Activated T-cell treated with anti-CD3 and anti-CD28 coated beads, Interleukin-2, amount 50 U/mL, for 1 hour (primary cell): ENCODE measurements around the gene SLC1A7.
"Not testable (repeated sequence)": the region's sequence is repeated elsewhere in the genome, so short reads cannot be mapped to it uniquely, and the experiment has no call there.

Experiments
- DNase-seq: peaks from one replicate; pipeline ENCODE4 v3.0.0-alpha.2; 2020

SLC1A7 gene

GRCh38 chr1:53142226-53142853 is at the start of gene SLC1A7:
SLC1A7 (minus strand) TSS chr1:53142638; CDS start chr1:53142449, 189 bp downstream.
- DNase-seq, result no peak

- DNase-seq, result no peak
Observed at GRCh38 chr1:53190210-53190611, 47.8 kb upstream of the SLC1A7 start.

GRCh38 chr1:53189061-53189460 is 46.6 kb upstream of the SLC1A7 start:
- DNase-seq, result no peak

GRCh38 chr1:53188099-53188498 is 45.7 kb upstream of the SLC1A7 start:
- DNase-seq, result no peak

- DNase-seq, result no peak
Observed at GRCh38 chr1:53187401-53187800, 45.0 kb upstream of the SLC1A7 start.

GRCh38 chr1:53186533-53186932 is 44.1 kb upstream of the SLC1A7 start:
- DNase-seq, result no peak

GRCh38 chr1:53185955-53186297 is 43.5 kb upstream of the SLC1A7 start:
- DNase-seq, result not testable (repeated sequence)

- no peak for DNase-seq
Observed at GRCh38 chr1:53183095-53183990, 40.9 kb upstream of the SLC1A7 start.

- no peak for DNase-seq
Observed at GRCh38 chr1:53182716-53183094, 40.3 kb upstream of the SLC1A7 start.

GRCh38 chr1:53182111-53182593 is 39.7 kb upstream of the SLC1A7 start:
- peak; percentile 80 for DNase-seq

GRCh38 chr1:53180951-53181350 is 38.5 kb upstream of the SLC1A7 start:
- no peak for DNase-seq

GRCh38 chr1:53180226-53180625 is 37.8 kb upstream of the SLC1A7 start:
- DNase-seq, result no peak

GRCh38 chr1:53176452-53177208 is 34.2 kb upstream of the SLC1A7 start:
- no peak for DNase-seq

GRCh38 chr1:53174971-53175913 is 32.8 kb upstream of the SLC1A7 start:
- DNase-seq, result no peak

- DNase-seq, result no peak
Observed at GRCh38 chr1:53172426-53173128, 30.1 kb upstream of the SLC1A7 start.

- DNase-seq, result no peak
Observed at GRCh38 chr1:53166912-53167311, 24.5 kb upstream of the SLC1A7 start.

GRCh38 chr1:53166366-53166765 is 23.9 kb upstream of the SLC1A7 start:
- no peak for DNase-seq

- no peak for DNase-seq
Observed at GRCh38 chr1:53165408-53165961, 23.0 kb upstream of the SLC1A7 start.

GRCh38 chr1:53163291-53163768 is 20.9 kb upstream of the SLC1A7 start:
- DNase-seq, result no peak

GRCh38 chr1:53162621-53163020 is 20.2 kb upstream of the SLC1A7 start:
- no peak for DNase-seq

GRCh38 chr1:53160924-53161378 is 18.5 kb upstream of the SLC1A7 start:
- DNase-seq, result no peak
